CD14-positive monocyte (primary cell): ENCODE results near the gene POLDIP2. TPM values are rescaled to one million over a fixed set of nuclear protein-coding genes. Genes with fewer than 3 reads are reported as not detected.

Experiments used
- DNase-seq, 3 donors: peaks; one replicate each; pipeline ENCODE4 v3.0.0-alpha.2; 2011 to 2022
- H2AFZ ChIP-seq: 2 replicates; pipeline ENCODE4 v1.6.0; 2012; ENCODE audit warnings: mild to moderate bottlenecking, low read depth, low read length, inconsistent platforms; ENCODE audit not compliant: insufficient read depth, poor library complexity, severe bottlenecking
- H3K27ac ChIP-seq, 2 donors: 1 replicate in 1 of 2; 2 replicates in 1 of 2; pipeline ENCODE4 v1.5.1; 2012 to 2013; ENCODE audit warnings: low read length in 2 of 2, control low read depth in 1 of 2, inconsistent platforms in 1 of 2, low read depth in 1 of 2, mild to moderate bottlenecking in 1 of 2
- H3K27me3 ChIP-seq, 2 donors: one replicate each; pipeline versions ENCODE4 v1.6.0 to v1.6.1; 2011 to 2013; ENCODE audit warnings: low read length in 2 of 2; ENCODE audit not compliant: control insufficient read depth in 2 of 2, insufficient read depth in 2 of 2
- H3K36me3 ChIP-seq, 2 donors: replicated peaks in 1 of 2; 1 replicate in 1 of 2; 2 replicates in 1 of 2; pipeline versions ENCODE4 v1.5.1 to v1.6.1; 2012 to 2013; ENCODE audit warnings: low read length in 2 of 2, control low read depth in 1 of 2, inconsistent platforms in 1 of 2, mild to moderate bottlenecking in 1 of 2; ENCODE audit not compliant: insufficient read depth in 2 of 2, control insufficient read depth in 1 of 2
- H3K4me1 ChIP-seq, 2 donors: 1 replicate in 1 of 2; 2 replicates in 1 of 2; pipeline versions ENCODE4 v1.5.1 to v1.6.1; 2012 to 2013; ENCODE audit warnings: low read length in 2 of 2, control low read depth in 1 of 2, inconsistent platforms in 1 of 2, mild to moderate bottlenecking in 1 of 2, moderate library complexity in 1 of 2; ENCODE audit not compliant: insufficient read depth in 2 of 2, control insufficient read depth in 1 of 2
- H3K4me2 ChIP-seq: replicated peaks from 2 replicates; pipeline ENCODE3; 2012; ENCODE audit warnings: low read length, moderate library complexity, mild to moderate bottlenecking; ENCODE audit not compliant: poor library complexity, severe bottlenecking; ENCODE audit errors: extremely low read depth
- H3K4me3 ChIP-seq, 3 experiments: fragments of 200-600 bp in 1 of 3; sonication (generic) in 1 of 3; replicated peaks in 1 of 3; 1 replicate in 2 of 3; 2 replicates in 1 of 3; pipeline ENCODE4 v1.5.1; 2011 to 2013; ENCODE audit warnings: low read length in 3 of 3, mild to moderate bottlenecking in 3 of 3, control low read depth in 2 of 3, low read depth in 2 of 3, inconsistent platforms in 1 of 3, moderate library complexity in 1 of 3
- H3K79me2 ChIP-seq: 2 replicates; pipeline ENCODE4 v1.6.0; 2012; ENCODE audit warnings: mild to moderate bottlenecking, control low read depth, inconsistent platforms, low read length, moderate library complexity; ENCODE audit not compliant: insufficient read depth
- H3K9ac ChIP-seq: 2 replicates; pipeline ENCODE4 v1.6.0; 2017; ENCODE audit warnings: low read length, mild to moderate bottlenecking; ENCODE audit not compliant: insufficient read depth, poor library complexity, severe bottlenecking
- H3K9me3 ChIP-seq, 2 donors: replicated peaks in 1 of 2; 1 replicate in 1 of 2; 2 replicates in 1 of 2; pipeline versions ENCODE4 v1.5.1 to v1.6.1; 2012 to 2013; ENCODE audit warnings: low read length in 2 of 2, control low read depth in 1 of 2; ENCODE audit not compliant: control insufficient read depth in 1 of 2, insufficient read depth in 1 of 2
- H4K20me1 ChIP-seq: 2 replicates; pipeline ENCODE4 v1.6.0; 2012; ENCODE audit warnings: mild to moderate bottlenecking, low read length, control low read depth, moderate library complexity; ENCODE audit not compliant: insufficient read depth
- H3K27ac Mint-ChIP-seq, 7 donors: one replicate each; pipeline ENCODE4 v1.8.0; 2020; ENCODE audit warnings: mild to moderate bottlenecking in 7 of 7, mixed read lengths in 7 of 7, moderate library complexity in 6 of 7, inconsistent platforms in 2 of 7
- H3K27me3 Mint-ChIP-seq, 3 donors: one replicate each; pipeline ENCODE4 v1.8.0; 2021 to 2022; ENCODE audit warnings: low read depth in 3 of 3, mild to moderate bottlenecking in 3 of 3, mixed read lengths in 3 of 3, moderate library complexity in 3 of 3, inconsistent platforms in 1 of 3
- H3K36me3 Mint-ChIP-seq, 2 donors: one replicate each; pipeline ENCODE4 v1.8.0; 2020; ENCODE audit warnings: mixed read lengths in 2 of 2, inconsistent platforms in 1 of 2, mild to moderate bottlenecking in 1 of 2
- H3K4me1 Mint-ChIP-seq: one replicate; pipeline ENCODE4 v1.8.0; 2020; ENCODE audit warnings: mild to moderate bottlenecking, mixed read lengths
- H3K4me3 Mint-ChIP-seq, 2 donors: one replicate each; pipeline ENCODE4 v1.8.0; 2020; ENCODE audit warnings: mild to moderate bottlenecking in 2 of 2, mixed read lengths in 2 of 2, moderate library complexity in 1 of 2
- H3K9me3 Mint-ChIP-seq, 7 donors: one replicate each; pipeline ENCODE4 v1.8.0; 2020 to 2022; ENCODE audit warnings: mixed read lengths in 7 of 7, mild to moderate bottlenecking in 6 of 7, moderate library complexity in 6 of 7, inconsistent platforms in 2 of 7
- WGBS: methylation state at CpG from one replicate; pipeline ENCODE4 v1.1.5; 2013; ENCODE audit warnings: missing lambda C conversion rate; ENCODE audit not compliant: insufficient coverage; 5-methylcytosine and 5-hydroxymethylcytosine counted together
- intact Hi-C, 2 donors: fragments of 100-400 bp; cut with micrococcal nuclease; formaldehyde crosslinking; loops; one replicate each; pipeline versions ENCODE4 v1.15.0 to v1.15.1; 2023
- polyA plus RNA-seq, 3 donors: library from polyadenylated mRNA; depleted of rRNA in 1 of 3; unstranded in 2 of 3; stranded (reverse) in 1 of 3; fragments of 300-500 nt in 2 of 3; fragments of >200 nt in 1 of 3; fragmentation: Illumina TruSeq in 2 of 3; gene quantifications; 1 replicate in 2 of 3; 2 replicates in 1 of 3; pipeline ENCODE4 v1.2.3, GENCODE V29; 2012 to 2021
- TF ChIP-seq, protein P1 (sequence below): fragments of 200-600 bp; IDR thresholded peaks from one replicate; pipeline ENCODE4 v1.8.0; 2022; ENCODE audit warnings: antibody characterized with exemption, mild to moderate bottlenecking

The POLDIP2 gene
- polyA plus RNA-seq, 3 donors: 31.5 to 76.9 (median 72.4) TPM

DNA sequence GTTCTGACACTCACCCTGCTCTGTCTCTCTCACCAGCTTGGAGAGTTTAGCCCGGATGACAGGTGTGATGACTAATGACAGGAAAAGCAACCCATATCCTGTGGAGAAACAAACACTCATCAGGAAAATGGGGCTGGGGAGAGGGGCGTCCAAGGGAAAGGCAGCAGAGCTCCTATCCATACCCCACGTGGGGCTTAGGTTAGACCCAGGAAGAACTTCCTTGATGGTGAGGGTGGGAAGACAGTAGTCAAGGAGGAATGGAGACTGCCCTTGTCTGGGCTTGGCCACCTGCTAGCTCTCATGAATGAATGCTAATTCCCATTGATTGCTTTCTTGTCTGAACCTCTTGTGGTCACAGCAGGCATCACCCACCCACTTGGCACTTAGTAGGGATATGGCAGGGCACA is 44.9 kb upstream of the POLDIP2 start:
- Histone ChIP-seq H3K4me2 (no peak overlapping the region), H4K20me1 (no peaks in the 10 kb centered on the region), H3K9ac (no peak overlapping the region), H3K4me3 (no peak overlapping the region), H3K9me3 (no peaks in the 10 kb centered on the region), H3K27ac (no peak overlapping the region), H3K4me1 (peaks cover 35 to 49% of the 10 kb centered on the region in 2 donors), H3K27me3 (no peaks in the 10 kb centered on the region), H3K36me3 (peaks cover 8 to 28% of the 10 kb centered on the region in 2 donors), H2AFZ (no peak overlapping the region), H3K79me2 (no peaks in the 10 kb centered on the region)
- Mint-ChIP-seq H3K9me3 (no peaks in the 10 kb centered on the region), H3K4me3 (no peak overlapping the region), H3K36me3 (peaks cover 24 to 40% of the 10 kb centered on the region in 2 donors), H3K4me1 (peaks cover 49% of the 10 kb centered on the region), H3K27ac (no peak overlapping the region), H3K27me3 (peaks cover 0 to 8% (median 2%) of the 10 kb centered on the region in 3 donors)
- no peak for DNase-seq
- intact Hi-C loops: no loop called here
- WGBS: no CpG with 5 or more reads among the region's 3 CpGs
- TF ChIP-seq, protein P1, sequence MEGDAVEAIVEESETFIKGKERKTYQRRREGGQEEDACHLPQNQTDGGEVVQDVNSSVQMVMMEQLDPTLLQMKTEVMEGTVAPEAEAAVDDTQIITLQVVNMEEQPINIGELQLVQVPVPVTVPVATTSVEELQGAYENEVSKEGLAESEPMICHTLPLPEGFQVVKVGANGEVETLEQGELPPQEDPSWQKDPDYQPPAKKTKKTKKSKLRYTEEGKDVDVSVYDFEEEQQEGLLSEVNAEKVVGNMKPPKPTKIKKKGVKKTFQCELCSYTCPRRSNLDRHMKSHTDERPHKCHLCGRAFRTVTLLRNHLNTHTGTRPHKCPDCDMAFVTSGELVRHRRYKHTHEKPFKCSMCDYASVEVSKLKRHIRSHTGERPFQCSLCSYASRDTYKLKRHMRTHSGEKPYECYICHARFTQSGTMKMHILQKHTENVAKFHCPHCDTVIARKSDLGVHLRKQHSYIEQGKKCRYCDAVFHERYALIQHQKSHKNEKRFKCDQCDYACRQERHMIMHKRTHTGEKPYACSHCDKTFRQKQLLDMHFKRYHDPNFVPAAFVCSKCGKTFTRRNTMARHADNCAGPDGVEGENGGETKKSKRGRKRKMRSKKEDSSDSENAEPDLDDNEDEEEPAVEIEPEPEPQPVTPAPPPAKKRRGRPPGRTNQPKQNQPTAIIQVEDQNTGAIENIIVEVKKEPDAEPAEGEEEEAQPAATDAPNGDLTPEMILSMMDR: no peak

DNA sequence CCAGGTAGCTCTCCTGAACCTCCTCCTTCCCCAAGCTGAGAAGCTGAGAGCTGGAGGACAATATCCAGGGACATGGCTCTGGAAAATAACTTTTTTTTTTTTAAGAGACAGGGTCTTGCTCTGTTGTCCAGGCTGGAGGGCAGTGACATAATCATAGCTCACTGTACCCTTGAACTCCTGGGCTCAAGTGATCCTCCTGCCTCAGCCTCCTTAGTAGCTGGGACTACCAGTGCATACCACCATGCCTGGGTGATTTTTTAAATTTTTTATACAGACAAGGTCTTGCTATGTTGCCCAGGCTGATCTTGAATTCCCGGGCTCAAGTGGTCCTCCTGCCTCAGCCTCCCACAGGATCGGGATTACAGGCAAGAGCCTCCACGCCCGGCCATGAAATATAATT is 42.5 kb upstream of the POLDIP2 start:
- peaks cover 8 to 45% of the 10 kb centered on the region in 2 donors for H3K36me3 ChIP-seq
- no peak overlapping the region for H3K4me2 ChIP-seq
- H3K4me1 ChIP-seq: peaks cover 21 to 31% of the 10 kb centered on the region in 2 donors
- Mint-ChIP-seq H3K27me3 (peaks cover 2% of the 10 kb centered on the region in 3 donors), H3K36me3 (peaks cover 28 to 52% of the 10 kb centered on the region in 2 donors), H3K4me3 (no peak overlapping the region), H3K4me1 (peaks cover 36% of the 10 kb centered on the region), H3K27ac (no peak overlapping the region), H3K9me3 (no peaks in the 10 kb centered on the region)
- no peaks in the 10 kb centered on the region for H3K27me3 ChIP-seq
- H3K79me2 ChIP-seq: no peaks in the 10 kb centered on the region
- no peaks in the 10 kb centered on the region for H3K9me3 ChIP-seq
- no peak overlapping the region for H3K27ac ChIP-seq
- no peak for DNase-seq
- WGBS: no CpG with 5 or more reads among the region's 4 CpGs
- H3K9ac ChIP-seq: no peak overlapping the region
- TF ChIP-seq, protein P1: no peak
- no peaks in the 10 kb centered on the region for H4K20me1 ChIP-seq
- intact Hi-C loops: no loop called here
- no peak overlapping the region for H2AFZ ChIP-seq
- H3K4me3 ChIP-seq: no peak overlapping the region
